CD4-positive, CD25-positive, alpha-beta regulatory T cell (primary cell): ENCODE data around the gene TMSB4X. TPM values are rescaled to one million over a fixed set of nuclear protein-coding genes. Genes with fewer than 3 reads are reported as not detected.
"Not testable (repeated sequence)": the region's sequence is repeated elsewhere in the genome, so short reads cannot be mapped to it uniquely, and the experiment has no call there.

Experiments
- ATAC-seq, 2 donors: fragments of 150-1000 bp; cut with Tn5 transposase; one replicate each; pipeline ENCODE4 v1.10.0; 2021; ENCODE audit warnings: low read depth in 2 of 2, moderate number of reproducible peaks in 2 of 2, moderate library complexity in 1 of 2
- DNase-seq, 3 donors: peaks; one replicate each; pipeline versions ENCODE4 v3.0.0 to v3.0.0-alpha.2; 2012 to 2022; ENCODE audit warnings: mixed read lengths in 1 of 3
- H3K27ac ChIP-seq: one replicate; pipeline ENCODE4 v1.7.0; 2013; ENCODE audit warnings: mild to moderate bottlenecking, low read length; ENCODE audit not compliant: insufficient read depth, poor library complexity, severe bottlenecking
- H3K27me3 ChIP-seq: one replicate; pipeline ENCODE4 v1.7.0; 2013; ENCODE audit warnings: low read length; ENCODE audit not compliant: control insufficient read depth, insufficient read depth
- H3K36me3 ChIP-seq: one replicate; pipeline ENCODE4 v1.7.0; 2013; ENCODE audit warnings: mild to moderate bottlenecking, low read length, moderate library complexity; ENCODE audit not compliant: control insufficient read depth, insufficient read depth
- H3K4me1 ChIP-seq: 2 replicates; pipeline ENCODE4 v1.7.0; 2013; ENCODE audit warnings: mild to moderate bottlenecking, low read length; ENCODE audit not compliant: insufficient read depth, control insufficient read depth, poor library complexity, severe bottlenecking
- H3K4me3 ChIP-seq: one replicate; pipeline ENCODE4 v1.7.0; 2013; ENCODE audit warnings: low read depth, mild to moderate bottlenecking, low read length, moderate library complexity
- H3K9me3 ChIP-seq, 2 experiments: 1 replicate in 1 of 2; 2 replicates in 1 of 2; pipeline ENCODE4 v1.7.0; 2013; ENCODE audit warnings: low read length in 2 of 2, mild to moderate bottlenecking in 1 of 2, moderate library complexity in 1 of 2; ENCODE audit not compliant: control insufficient read depth in 2 of 2
- H3K27ac Mint-ChIP-seq, 3 donors: one replicate each; pipeline ENCODE4 v1.8.0; 2020 to 2022; ENCODE audit warnings: mild to moderate bottlenecking in 3 of 3, mixed read lengths in 3 of 3, moderate library complexity in 2 of 3
- H3K27me3 Mint-ChIP-seq: one replicate; pipeline ENCODE4 v1.8.0; 2022; ENCODE audit warnings: mild to moderate bottlenecking, mixed read lengths
- H3K36me3 Mint-ChIP-seq: one replicate; pipeline ENCODE4 v1.8.0; 2020; ENCODE audit warnings: mixed read lengths
- H3K4me1 Mint-ChIP-seq, 4 donors: one replicate each; pipeline ENCODE4 v1.8.0; 2020 to 2022; ENCODE audit warnings: mixed read lengths in 4 of 4, mild to moderate bottlenecking in 1 of 4
- H3K4me3 Mint-ChIP-seq, 4 donors: one replicate each; pipeline ENCODE4 v1.8.0; 2020 to 2022; ENCODE audit warnings: mild to moderate bottlenecking in 4 of 4, mixed read lengths in 4 of 4, moderate library complexity in 3 of 4
- H3K9me3 Mint-ChIP-seq, 7 donors: one replicate each; pipeline ENCODE4 v1.8.0; 2020 to 2022; ENCODE audit warnings: mixed read lengths in 7 of 7, mild to moderate bottlenecking in 3 of 7, moderate library complexity in 2 of 7
- polyA plus RNA-seq, 4 donors: library from polyadenylated mRNA; unstranded; fragments of 300-500 nt; fragmentation: Illumina TruSeq; gene quantifications; one replicate each; pipeline ENCODE4 v1.2.3, GENCODE V29; 2021
- total RNA-seq: library from RNA; stranded (reverse); gene quantifications from one replicate; pipeline ENCODE4 v1.2.3, GENCODE V29; 2022

Gene TMSB4X
- total and polyA plus RNA-seq, 5 donors from 2014 or later = 6,725 to 36,942 (median 34,427) TPM

DNA sequence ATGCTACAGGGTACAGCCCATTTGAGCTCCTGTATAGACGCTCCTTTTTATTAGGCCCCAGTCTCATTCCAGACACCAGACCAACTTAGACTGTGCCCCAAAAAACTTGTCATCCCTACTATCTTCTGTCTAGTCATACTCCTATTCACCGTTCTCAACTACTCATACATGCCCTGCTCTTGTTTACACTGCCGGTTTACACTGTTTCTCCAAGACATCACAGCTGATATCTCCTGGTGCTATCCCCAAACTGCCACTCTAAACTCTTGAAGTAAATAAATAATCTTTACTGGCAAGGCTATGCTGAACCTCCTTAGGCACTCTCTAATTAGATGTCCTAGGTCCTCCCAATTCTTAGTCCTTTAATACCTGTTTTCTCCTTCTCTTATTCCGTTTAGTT lies 30.5 kb upstream of the TMSB4X start:
- H3K27ac Mint-ChIP-seq, H3K27me3 ChIP-seq, H3K36me3 Mint-ChIP-seq, H3K36me3 ChIP-seq, H3K27ac ChIP-seq, H3K9me3 Mint-ChIP-seq, DNase-seq, H3K4me3 ChIP-seq, ATAC-seq, H3K4me3 Mint-ChIP-seq, H3K27me3 Mint-ChIP-seq, H3K9me3 ChIP-seq: not testable (repeated sequence)
- H3K4me1 ChIP-seq = peaks cover 30% of the 10 kb centered on the region
- H3K4me1 Mint-ChIP-seq = peaks cover 12 to 34% (median 20%) of the 10 kb centered on the region in 4 donors

GRCh38 chrX:12945494-12945893 lies 29.4 kb upstream of the TMSB4X start:
- Histone ChIP-seq H3K36me3 (no peaks in the 10 kb centered on the region), H3K9me3 (no peaks in the 10 kb centered on the region), H3K27ac (no peak overlapping the region), H3K27me3 (no peaks in the 10 kb centered on the region), H3K4me1 (peaks cover 40% of the 10 kb centered on the region), H3K4me3 (no peak overlapping the region)
- Mint-ChIP-seq H3K9me3 (no peaks in the 10 kb centered on the region), H3K36me3 (no peaks in the 10 kb centered on the region), H3K27ac (no peak overlapping the region), H3K27me3 (peaks cover 4% of the 10 kb centered on the region), H3K4me3 (no peak overlapping the region), H3K4me1 (peaks cover 19 to 45% (median 29%) of the 10 kb centered on the region in 4 donors)
- DNase-seq (no peak), ATAC-seq (no peak)

DNA sequence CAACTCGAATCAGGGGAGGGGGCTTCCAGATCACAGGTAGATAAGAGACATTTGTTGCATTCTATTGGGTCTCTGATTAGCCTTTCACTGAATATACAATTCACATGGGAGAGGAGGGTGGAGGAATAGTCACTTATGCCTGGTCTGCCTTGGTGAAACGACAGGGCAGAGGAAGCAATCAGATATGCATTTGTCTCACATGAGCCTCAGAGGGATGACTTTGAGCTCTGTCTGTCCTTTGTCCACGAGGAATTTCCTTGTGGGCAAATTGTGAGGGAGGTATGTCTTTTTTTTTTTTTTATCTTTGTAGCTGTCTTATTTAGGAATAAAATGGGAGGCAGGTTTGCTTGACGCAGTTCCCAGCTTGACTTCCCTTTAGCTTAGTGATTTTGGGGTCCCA lies 28.5 kb upstream of the TMSB4X start:
- Mint-ChIP-seq H3K27ac (peak overlapping the region; percentile 90 to 98 (median 97)), H3K4me1 (peaks cover 26 to 54% (median 36%) of the 10 kb centered on the region in 4 donors), H3K4me3 (peak overlapping the region in 1 of 4 donors; percentile 59)

DNA sequence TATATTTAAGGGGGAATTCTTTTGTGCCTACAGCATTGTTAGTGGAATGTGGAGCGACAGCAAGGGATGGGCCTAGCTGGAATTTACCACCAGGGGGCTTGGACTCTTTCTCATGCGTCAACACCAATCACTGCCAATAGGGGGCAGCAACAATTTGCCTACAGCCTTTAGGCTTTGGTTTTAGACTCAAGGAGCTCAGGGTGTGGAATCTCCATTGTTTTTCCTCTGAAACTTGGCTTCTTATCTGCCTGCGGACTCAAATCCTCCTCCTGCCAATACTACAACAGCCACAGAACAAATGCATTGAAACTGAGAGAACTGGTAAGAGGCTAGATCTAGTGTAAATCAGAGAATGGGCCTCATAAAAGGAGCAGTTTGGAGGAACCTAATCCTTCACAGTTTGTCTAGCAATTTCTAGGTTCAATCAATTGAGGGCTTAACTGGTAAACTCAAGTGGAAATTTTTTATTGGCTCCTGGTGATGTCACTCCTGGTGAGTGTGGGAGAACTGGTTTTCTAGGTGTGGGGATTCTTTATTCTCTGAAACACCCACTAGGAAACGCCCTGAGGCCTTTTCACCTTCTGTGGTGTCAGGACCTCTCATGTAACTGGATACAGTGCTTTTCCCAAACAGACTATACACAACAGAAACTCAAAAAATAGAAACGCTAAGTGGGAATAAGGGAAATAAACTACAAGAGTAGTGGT lies 27.9 kb upstream of the TMSB4X start:
- H3K4me3 ChIP-seq = peak overlapping the region; percentile 45
- Mint-ChIP-seq H3K27me3 (no peaks in the 10 kb centered on the region), H3K36me3 (no peaks in the 10 kb centered on the region), H3K4me1 (peaks cover 29 to 59% (median 40%) of the 10 kb centered on the region in 4 donors), H3K9me3 (no peaks in the 10 kb centered on the region), H3K27ac (peak overlapping the region; percentile 90 to 98 (median 97)), H3K4me3 (peak overlapping the region; percentile 59 to 73 (median 68))
- peak in 1 of 2 donors; percentile 28 for ATAC-seq
- H3K4me1 ChIP-seq = peaks cover 55% of the 10 kb centered on the region
- DNase-seq = peak; percentile 60 to 84 (median 81)
- peak overlapping the region; percentile 89 for H3K27ac ChIP-seq
- H3K36me3 ChIP-seq = no peaks in the 10 kb centered on the region
- H3K9me3 ChIP-seq = no peaks in the 10 kb centered on the region
- no peaks in the 10 kb centered on the region for H3K27me3 ChIP-seq

More for the DNA sequence above, 28.5 kb upstream of the TMSB4X start:
- H3K9me3 ChIP-seq = no peaks in the 10 kb centered on the region
- H3K27ac ChIP-seq = no peak overlapping the region
- Mint-ChIP-seq H3K36me3 (no peaks in the 10 kb centered on the region), H3K9me3 (no peaks in the 10 kb centered on the region), H3K27me3 (no peaks in the 10 kb centered on the region)
- no peak overlapping the region for H3K4me3 ChIP-seq
- DNase-seq (no peak), ATAC-seq (no peak)
- no peaks in the 10 kb centered on the region for H3K27me3 ChIP-seq
- peaks cover 49% of the 10 kb centered on the region for H3K4me1 ChIP-seq
- no peaks in the 10 kb centered on the region for H3K36me3 ChIP-seq

DNA sequence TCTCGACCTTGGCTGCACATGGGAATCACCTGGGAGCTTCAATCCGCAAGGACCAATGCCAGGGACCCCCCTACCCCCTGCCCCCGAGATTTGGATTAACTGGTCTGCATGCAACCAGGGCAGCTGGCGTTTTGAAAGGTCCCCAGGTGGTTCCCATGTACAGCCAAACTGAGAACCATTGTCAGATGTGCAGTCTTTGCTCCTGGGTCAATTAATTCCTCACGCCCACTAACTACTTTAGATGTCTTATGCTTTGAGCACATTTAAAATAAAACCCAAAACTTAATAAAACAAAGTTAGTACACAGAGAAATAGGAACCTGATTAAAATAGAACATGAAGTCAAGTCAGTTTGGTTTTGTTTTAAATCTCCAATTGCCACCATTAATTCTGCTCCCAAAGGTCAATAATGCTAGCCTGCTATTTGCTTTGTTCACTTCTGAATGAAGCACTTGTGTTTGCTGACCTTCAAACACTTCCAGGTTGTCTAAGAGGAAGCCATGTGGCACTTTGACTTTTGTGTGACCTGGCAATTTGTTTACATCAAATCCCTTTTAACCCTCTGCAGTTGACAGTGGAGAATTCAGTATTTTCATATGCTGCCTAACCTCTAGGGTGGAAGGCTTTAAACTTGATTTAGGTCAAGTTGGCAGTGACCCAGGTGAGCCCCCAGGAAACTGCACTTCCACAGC lies 27.2 kb upstream of the TMSB4X start:
- H3K4me1 ChIP-seq = peaks cover 62% of the 10 kb centered on the region
- H3K4me3 ChIP-seq = peak overlapping the region; percentile 45
- no peaks in the 10 kb centered on the region for H3K9me3 ChIP-seq
- ATAC-seq = no peak
- peaks cover 29 to 65% (median 41%) of the 10 kb centered on the region in 4 donors for H3K4me1 Mint-ChIP-seq
- no peak for DNase-seq
- no peaks in the 10 kb centered on the region for H3K27me3 ChIP-seq
- peak overlapping the region; percentile 90 to 97 (median 91) for H3K27ac Mint-ChIP-seq
- no peaks in the 10 kb centered on the region for H3K9me3 Mint-ChIP-seq
- no peaks in the 10 kb centered on the region for H3K27me3 Mint-ChIP-seq
- H3K4me3 Mint-ChIP-seq = peak overlapping the region; percentile 9 to 73 (median 50)
- H3K36me3 Mint-ChIP-seq = no peaks in the 10 kb centered on the region
- H3K36me3 ChIP-seq = no peaks in the 10 kb centered on the region
- H3K27ac ChIP-seq = peak overlapping the region; percentile 89

DNA sequence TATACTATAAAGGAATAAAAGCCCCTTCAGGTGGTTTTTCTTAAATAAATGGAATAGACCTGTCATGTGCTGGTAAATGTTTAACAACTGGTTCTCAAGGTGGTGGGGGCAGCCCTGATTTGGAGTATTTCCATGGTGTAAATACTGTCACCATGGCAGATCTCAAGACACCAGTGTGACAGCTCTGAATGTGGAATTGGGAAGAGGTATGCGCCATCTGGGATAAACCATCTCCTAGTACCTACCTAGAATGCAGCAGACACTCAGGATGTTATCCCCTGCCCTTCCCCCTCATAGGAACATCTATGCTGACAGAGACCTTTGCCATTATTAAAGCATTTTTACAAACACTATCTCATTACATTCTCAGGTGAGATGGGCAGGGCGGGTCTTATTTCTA lies 26.4 kb upstream of the TMSB4X start:
- H3K27me3 ChIP-seq = no peaks in the 10 kb centered on the region
- H3K4me3 ChIP-seq = peak overlapping the region; percentile 39
- ATAC-seq = no peak
- peaks cover 68% of the 10 kb centered on the region for H3K4me1 ChIP-seq
- Mint-ChIP-seq H3K27ac (peak overlapping the region; percentile 91 to 97 (median 95)), H3K9me3 (no peaks in the 10 kb centered on the region), H3K36me3 (no peaks in the 10 kb centered on the region), H3K4me3 (peak overlapping the region in 3 of 4 donors; percentile 9 to 31 (median 28)), H3K4me1 (peaks cover 30 to 73% (median 49%) of the 10 kb centered on the region in 4 donors), H3K27me3 (no peaks in the 10 kb centered on the region)
- no peaks in the 10 kb centered on the region for H3K36me3 ChIP-seq
- DNase-seq = no peak
- peak overlapping the region; percentile 89 for H3K27ac ChIP-seq
- H3K9me3 ChIP-seq = no peaks in the 10 kb centered on the region

DNA sequence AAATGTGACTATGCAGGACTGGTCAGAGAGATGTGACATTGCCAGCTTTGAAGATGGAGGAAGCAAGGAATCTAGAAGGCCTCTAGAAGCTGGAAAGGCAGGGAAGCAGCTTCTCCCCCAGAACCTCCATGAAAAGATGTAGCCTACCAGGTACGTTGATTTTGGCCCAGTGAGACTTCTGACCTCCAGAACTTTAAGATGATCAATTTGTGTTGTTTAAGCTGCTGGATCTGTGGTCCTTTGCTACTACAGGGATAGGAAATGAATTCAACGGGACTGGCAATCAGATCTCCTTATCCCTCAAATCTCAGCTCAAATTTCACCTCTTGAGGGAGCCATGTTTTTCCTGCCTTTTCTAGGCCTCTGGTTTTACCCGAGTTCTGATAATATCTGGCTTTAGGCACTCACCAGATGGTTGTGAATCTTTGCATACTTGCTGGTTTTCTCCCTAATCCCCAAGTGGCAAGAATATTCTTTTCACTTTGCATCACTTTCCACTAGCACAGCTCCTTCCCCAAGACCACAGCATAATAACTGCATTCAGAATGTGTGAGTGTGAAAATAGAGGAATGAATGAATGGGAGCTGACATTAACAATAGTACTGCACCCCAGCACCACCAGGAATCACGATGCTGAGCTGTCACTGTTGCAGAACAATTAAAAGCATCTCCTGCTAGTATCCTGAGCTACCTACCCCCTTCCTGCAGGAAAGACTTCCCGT lies 25.5 kb upstream of the TMSB4X start:
- Mint-ChIP-seq H3K36me3 (no peaks in the 10 kb centered on the region), H3K4me3 (peak overlapping the region; percentile 89 to 94 (median 92)), H3K27me3 (no peaks in the 10 kb centered on the region), H3K27ac (peak overlapping the region; percentile 95 to 97 (median 97)), H3K9me3 (no peaks in the 10 kb centered on the region), H3K4me1 (peaks cover 32 to 80% (median 50%) of the 10 kb centered on the region in 4 donors)
- Histone ChIP-seq H3K9me3 (no peaks in the 10 kb centered on the region), H3K4me3 (peak overlapping the region; percentile 75), H3K27ac (peak overlapping the region; percentile 89), H3K36me3 (no peaks in the 10 kb centered on the region), H3K27me3 (no peaks in the 10 kb centered on the region), H3K4me1 (peaks cover 77% of the 10 kb centered on the region)
- DNase-seq (no peak), ATAC-seq (no peak)
